NCI-H1092 (cell line): ENCODE data around the gene CPTP.

Source experiments
- DNase-seq: peaks from one replicate; lab custom pipeline; 2025; lab: John Stamatoyannopoulos, UW

Gene CPTP

DNA sequence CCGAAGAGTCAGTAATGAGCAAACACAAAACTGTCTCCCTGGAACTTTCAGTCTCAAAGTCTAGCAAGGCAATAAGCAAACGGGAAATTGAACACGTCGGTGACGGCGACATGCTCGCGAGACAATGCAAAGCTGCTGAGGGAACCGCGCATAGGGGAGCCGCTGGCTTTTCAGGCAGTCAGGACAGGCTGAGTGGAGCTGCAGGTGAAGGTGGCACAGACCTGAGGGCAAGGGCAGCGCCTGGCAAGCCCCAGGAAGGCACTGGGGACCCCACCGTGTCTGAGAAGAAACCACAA, 5.0 kb upstream of the CPTP start:
- no peak for DNase-seq

DNA sequence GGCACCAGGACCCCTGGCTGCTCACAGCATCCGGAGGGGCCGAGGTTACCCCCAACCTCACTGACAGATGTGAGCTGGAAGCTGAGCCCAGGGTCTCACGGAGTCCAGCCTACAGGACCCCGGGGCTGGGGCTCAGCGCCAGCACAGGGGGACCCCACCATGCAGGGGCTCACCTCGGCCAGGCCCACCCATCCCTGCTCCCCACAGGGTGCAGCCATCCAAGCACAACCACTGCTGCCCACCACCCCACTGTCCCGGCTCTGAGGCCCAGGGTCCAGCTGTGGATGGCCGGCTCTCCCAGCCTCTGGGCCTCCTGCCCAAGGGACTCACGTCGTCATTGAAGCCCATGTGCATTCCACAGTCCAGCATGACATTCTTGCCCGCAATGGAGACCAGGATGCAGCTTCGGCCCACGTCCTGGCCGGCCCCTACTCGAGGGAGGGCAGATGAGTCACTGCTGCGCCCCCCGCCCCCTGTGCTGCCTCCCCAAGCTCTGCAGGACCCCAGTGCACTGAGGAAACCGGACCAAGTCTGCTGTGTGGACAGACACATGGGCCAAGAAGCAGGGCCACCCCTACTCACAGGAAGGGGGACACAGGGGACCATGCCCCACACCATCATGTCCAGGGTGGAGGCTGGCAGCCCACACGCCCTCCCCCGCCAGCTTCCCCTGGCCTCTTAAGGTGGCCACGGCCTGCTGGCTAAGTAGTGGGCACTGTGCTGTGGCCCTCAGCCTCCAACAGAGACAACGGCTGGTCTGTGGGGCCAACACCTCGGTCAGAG, 3.7 kb upstream of the CPTP start:
- DNase-seq = no peak

GRCh38 chr1:1321477-1321876, 3.1 kb upstream of the CPTP start:
- DNase-seq = no peak

GRCh38 chr1:1322418-1322817, 2.2 kb upstream of the CPTP start:
- DNase-seq = no peak

DNA sequence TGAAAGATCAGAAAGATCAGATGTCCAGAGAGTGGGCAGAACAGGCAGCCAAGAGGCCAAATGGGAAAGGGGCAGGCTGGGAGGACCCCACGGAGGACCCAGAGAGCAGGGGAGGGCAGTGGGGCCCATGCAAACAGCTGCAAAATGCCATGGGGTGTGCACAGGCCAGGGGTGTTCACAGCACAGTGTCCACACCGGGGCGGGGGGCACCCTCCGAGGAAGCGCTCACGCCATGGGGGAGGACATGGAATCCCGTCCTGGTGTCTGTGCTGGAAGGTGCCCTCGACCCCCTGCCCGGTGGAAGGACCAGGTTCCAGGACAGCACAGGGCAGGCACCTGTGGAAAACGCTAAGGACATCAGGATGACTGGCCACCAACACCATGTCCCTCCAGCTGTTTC, 1.6 kb upstream of the CPTP start:
- DNase-seq = no peak

DNA sequence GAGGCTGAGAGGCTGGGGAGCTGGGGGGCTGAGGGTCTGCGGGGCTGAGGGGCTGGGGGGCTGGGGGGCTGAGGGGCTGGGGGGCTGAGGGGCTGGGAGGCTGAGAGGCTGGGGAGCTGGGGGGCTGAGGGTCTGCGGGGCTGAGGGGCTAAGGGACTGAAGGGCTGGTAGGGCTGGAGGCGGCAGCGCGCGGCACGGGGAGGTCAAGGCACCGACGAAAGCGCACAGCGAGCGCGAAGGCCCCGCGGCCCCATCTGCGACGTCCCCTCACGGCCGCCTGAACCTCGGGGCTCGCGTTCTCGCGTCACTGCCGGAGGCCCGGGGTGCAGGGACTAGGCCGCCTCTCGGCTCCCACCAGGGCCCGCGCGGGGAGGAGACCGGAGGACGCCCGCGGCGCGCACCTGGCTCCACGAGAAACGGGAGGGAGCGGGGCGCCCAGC, 498 bp upstream of the CPTP start:
- DNase-seq = no peak

DNA sequence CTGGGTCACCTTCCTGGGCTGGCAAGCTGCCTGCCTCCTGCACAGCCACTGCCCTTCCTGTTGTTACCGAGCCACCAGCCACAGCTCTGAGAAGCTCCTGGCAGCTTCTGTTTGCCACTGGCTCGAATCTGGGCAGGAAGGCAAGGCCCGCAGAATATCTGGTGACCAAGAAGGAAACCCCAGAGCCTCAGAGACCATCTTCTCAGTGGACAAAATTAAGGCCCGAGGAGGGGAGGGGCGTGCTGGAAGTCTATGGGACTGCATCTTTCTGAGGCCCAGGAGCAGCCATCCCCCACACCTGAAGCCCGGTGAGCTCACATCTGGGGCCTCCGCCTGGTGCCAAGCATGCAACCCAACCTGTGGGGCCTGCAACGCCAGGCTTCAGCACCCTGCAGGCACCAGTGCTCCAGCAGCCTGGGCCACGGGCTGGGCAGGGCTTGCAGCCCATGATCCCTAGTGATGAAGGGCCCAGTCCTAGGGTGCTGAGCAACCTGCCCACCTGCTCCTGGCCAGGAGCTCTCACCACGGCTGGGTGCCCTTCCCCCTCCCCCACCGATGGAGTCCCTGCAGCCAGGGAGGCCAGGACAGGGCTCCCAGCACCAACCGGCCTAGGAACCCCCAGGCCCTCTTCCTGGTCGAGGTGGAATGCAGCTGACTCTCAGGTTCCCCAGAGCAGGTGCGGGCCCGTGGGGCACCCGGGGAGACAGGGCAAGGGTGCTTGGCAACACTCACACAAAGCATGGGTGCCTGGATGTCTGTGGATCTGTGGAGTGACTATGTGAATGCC, 879 bp downstream of the CPTP start:
- DNase-seq = no peak

GRCh38 chr1:1326075-1326605, 1.5 kb downstream of the CPTP start:
- no peak for DNase-seq

DNA sequence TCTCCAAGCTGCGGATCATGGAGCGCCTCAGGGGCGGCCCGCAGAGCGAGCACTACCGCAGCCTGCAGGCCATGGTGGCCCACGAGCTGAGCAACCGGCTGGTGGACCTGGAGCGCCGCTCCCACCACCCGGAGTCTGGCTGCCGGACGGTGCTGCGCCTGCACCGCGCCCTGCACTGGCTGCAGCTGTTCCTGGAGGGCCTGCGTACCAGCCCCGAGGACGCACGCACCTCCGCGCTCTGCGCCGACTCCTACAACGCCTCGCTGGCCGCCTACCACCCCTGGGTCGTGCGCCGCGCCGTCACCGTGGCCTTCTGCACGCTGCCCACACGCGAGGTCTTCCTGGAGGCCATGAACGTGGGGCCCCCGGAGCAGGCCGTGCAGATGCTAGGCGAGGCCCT, 2.7 kb downstream of the CPTP start:
- no peak for DNase-seq

DNA sequence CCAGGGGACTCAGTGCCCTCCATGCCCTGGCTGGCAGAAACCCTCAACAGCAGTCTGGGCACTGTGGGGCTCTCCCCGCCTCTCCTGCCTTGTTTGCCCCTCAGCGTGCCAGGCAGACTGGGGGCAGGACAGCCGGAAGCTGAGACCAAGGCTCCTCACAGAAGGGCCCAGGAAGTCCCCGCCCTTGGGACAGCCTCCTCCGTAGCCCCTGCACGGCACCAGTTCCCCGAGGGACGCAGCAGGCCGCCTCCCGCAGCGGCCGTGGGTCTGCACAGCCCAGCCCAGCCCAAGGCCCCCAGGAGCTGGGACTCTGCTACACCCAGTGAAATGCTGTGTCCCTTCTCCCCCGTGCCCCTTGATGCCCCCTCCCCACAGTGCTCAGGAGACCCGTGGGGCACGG, 3.7 kb downstream of the CPTP start:
- DNase-seq = no peak

- DNase-seq = no peak
Observed at GRCh38 chr1:1329304-1330210, 5.0 kb downstream of the CPTP start.

GRCh38 chr1:1330366-1331067, 5.9 kb downstream of the CPTP start:
- DNase-seq = no peak

GRCh38 chr1:1331068-1331965, 6.7 kb downstream of the CPTP start, which contains the start of gene TAS1R3:
TSS of gene TAS1R3 (plus strand) at chr1:1331280. CDS start at chr1:1331346, 66 bp downstream.
- DNase-seq = no peak

DNA sequence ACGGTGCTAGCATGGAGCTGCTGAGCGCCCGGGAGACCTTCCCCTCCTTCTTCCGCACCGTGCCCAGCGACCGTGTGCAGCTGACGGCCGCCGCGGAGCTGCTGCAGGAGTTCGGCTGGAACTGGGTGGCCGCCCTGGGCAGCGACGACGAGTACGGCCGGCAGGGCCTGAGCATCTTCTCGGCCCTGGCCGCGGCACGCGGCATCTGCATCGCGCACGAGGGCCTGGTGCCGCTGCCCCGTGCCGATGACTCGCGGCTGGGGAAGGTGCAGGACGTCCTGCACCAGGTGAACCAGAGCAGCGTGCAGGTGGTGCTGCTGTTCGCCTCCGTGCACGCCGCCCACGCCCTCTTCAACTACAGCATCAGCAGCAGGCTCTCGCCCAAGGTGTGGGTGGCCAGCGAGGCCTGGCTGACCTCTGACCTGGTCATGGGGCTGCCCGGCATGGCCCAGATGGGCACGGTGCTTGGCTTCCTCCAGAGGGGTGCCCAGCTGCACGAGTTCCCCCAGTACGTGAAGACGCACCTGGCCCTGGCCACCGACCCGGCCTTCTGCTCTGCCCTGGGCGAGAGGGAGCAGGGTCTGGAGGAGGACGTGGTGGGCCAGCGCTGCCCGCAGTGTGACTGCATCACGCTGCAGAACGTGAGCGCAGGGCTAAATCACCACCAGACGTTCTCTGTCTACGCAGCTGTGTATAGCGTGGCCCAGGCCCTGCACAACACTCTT, 7.6 kb downstream of the CPTP start:
- DNase-seq = no peak

DNA sequence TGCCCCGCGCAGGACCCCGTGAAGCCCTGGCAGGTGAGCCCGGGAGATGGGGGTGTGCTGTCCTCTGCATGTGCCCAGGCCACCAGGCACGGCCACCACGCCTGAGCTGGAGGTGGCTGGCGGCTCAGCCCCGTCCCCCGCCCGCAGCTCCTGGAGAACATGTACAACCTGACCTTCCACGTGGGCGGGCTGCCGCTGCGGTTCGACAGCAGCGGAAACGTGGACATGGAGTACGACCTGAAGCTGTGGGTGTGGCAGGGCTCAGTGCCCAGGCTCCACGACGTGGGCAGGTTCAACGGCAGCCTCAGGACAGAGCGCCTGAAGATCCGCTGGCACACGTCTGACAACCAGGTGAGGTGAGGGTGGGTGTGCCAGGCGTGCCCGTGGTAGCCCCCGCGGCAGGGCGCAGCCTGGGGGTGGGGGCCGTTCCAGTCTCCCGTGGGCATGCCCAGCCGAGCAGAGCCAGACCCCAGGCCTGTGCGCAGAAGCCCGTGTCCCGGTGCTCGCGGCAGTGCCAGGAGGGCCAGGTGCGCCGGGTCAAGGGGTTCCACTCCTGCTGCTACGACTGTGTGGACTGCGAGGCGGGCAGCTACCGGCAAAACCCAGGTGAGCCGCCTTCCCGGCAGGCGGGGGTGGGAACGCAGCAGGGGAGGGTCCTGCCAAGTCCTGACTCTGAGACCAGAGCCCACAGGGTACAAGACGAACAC, 8.3 kb downstream of the CPTP start:
- no peak for DNase-seq

GRCh38 chr1:1333551-1334241, 9.1 kb downstream of the CPTP start:
- no peak for DNase-seq

DNA sequence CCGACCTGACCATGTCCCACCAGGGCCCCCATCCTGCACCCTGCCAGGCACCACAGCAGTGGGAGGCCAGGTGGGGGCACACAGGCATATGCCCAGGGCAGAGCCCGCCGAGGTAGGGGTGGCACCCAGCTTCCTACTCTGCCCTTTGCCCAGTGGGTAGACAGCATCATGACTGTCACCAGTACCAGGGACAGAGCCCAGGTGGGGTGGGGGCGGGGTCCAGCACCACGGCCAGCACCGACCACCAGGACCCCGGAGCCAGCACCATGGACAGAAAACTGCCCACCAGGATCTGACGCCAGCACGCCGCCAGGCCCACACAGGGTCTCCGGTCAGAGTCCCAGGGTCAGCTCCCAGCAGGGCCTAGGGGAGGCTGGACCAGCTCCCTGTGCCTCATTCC, 10.2 kb downstream of the CPTP start:
- DNase-seq = no peak

DNA sequence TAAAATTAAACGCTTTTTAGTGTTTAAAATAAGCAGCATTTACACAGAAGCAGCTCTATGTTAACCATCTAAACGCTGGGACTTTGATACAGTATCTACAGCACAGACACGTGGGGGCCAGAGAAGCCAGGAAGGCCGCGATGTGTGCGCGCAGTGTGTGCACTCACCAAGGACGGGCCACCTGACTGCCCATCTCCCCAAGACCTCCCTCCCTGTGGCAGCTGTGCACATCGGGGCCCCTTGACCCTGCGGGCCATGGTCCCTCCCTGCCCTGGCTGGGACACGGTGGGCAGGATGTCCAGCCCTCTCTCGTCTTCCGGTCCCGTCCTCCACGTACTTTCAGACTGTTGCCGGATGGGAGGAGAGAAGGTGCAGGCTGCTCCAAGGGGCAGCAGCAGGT, 10.7 kb downstream of the CPTP start:
- DNase-seq = no peak

- no peak for DNase-seq
Observed at GRCh38 chr1:1335792-1336248, 11.2 kb downstream of the CPTP start.
